K562 (cell line): Measurements from ENCODE around the gene TPD52L1. TPM values are rescaled to one million over a fixed set of nuclear protein-coding genes. Genes with fewer than 3 reads are reported as not detected.

ENCODE experiments used
- ARNT ChIP-seq, 2 experiments: fragments of 450-650 bp; IDR thresholded peaks; 2 replicates each; pipeline ENCODE4 v1.6.1; 2016; ENCODE audit warnings: mild to moderate bottlenecking in 1 of 2
- COPS2 ChIP-seq: fragments of 450-650 bp; conservative IDR thresholded peaks from 2 replicates; pipeline ENCODE4 v1.6.1; 2016; ENCODE audit warnings: mild to moderate bottlenecking, moderate library complexity
- EHMT2 ChIP-seq: fragments of 450-650 bp; IDR thresholded peaks from 2 replicates; pipeline ENCODE4 v1.6.1; 2018; ENCODE audit warnings: antibody characterized with exemption
- HIVEP1 ChIP-seq: fragments of 250-450 bp; sonication (Bioruptor Pico); IDR thresholded peaks from 2 replicates; pipeline ENCODE4 v1.4.0; 2020; ENCODE audit warnings: mild to moderate bottlenecking
- HMGXB4 ChIP-seq: sonication (generic); formaldehyde crosslinking; IDR thresholded peaks from 2 replicates; pipeline ENCODE4 v1.8.1; 2023; ENCODE audit warnings: mild to moderate bottlenecking, missing genetic modification reagents
- HNRNPLL ChIP-seq: fragments of 200-400 bp; formaldehyde crosslinking; IDR thresholded peaks from 2 replicates; pipeline ENCODE4 v1.6.1; 2017; ENCODE audit warnings: low read length, low read depth, mild to moderate bottlenecking; ENCODE audit not compliant: poor library complexity, severe bottlenecking
- KHSRP ChIP-seq: fragments of 450-650 bp; IDR thresholded peaks from 2 replicates; pipeline ENCODE4 v1.6.1; 2017
- MBD2 ChIP-seq: sonication (generic); IDR thresholded peaks from 2 replicates; pipeline ENCODE4 v1.6.1; 2016; ENCODE audit warnings: low read depth, borderline replicate concordance
- MCM2 ChIP-seq: fragments of 450-650 bp; IDR thresholded peaks from 2 replicates; pipeline ENCODE4 v1.6.1; 2017; ENCODE audit warnings: low read depth, mild to moderate bottlenecking
- MITF ChIP-seq: IDR thresholded peaks from 2 replicates; pipeline ENCODE4 v1.6.1; 2014; ENCODE audit warnings: antibody characterized with exemption
- POLR2G ChIP-seq: fragments of 200-400 bp; formaldehyde crosslinking; IDR thresholded peaks from 2 replicates; pipeline ENCODE4 v1.6.1; 2017; ENCODE audit warnings: low read depth, mild to moderate bottlenecking, antibody characterized with exemption, low read length, moderate library complexity
- PPARD ChIP-seq: fragments of 250-450 bp; sonication (Bioruptor Pico); IDR thresholded peaks from 2 replicates; pipeline ENCODE4 v1.8.0; 2022; ENCODE audit warnings: inconsistent platforms, mild to moderate bottlenecking, moderate library complexity
- PRDM10 ChIP-seq: fragments of 450-650 bp; IDR thresholded peaks from 2 replicates; pipeline ENCODE4 v1.6.1; 2018; ENCODE audit not compliant: partially characterized antibody
- RBM25 ChIP-seq: fragments of 200-400 bp; formaldehyde crosslinking; IDR thresholded peaks from 2 replicates; pipeline ENCODE4 v1.6.1; 2018; ENCODE audit warnings: low read length, low read depth, moderate library complexity; ENCODE audit not compliant: severe bottlenecking
- SIN3B ChIP-seq: fragments of 450-650 bp; IDR thresholded peaks from 2 replicates; pipeline ENCODE4 v1.6.1; 2017; ENCODE audit warnings: low read depth, mild to moderate bottlenecking, moderate library complexity
- ZBTB5 ChIP-seq: fragments of 450-650 bp; IDR thresholded peaks from 2 replicates; pipeline ENCODE4 v1.6.1; 2017; ENCODE audit warnings: antibody characterized with exemption
- ZNF12 ChIP-seq: sonication (generic); formaldehyde crosslinking; IDR thresholded peaks from 2 replicates; pipeline ENCODE4 v1.4.0; 2020; ENCODE audit warnings: mild to moderate bottlenecking, missing genetic modification reagents
- ZNF124 ChIP-seq: sonication (generic); formaldehyde crosslinking; IDR thresholded peaks from 2 replicates; pipeline ENCODE4 v1.8.1; 2022; ENCODE audit warnings: missing genetic modification reagents
- ZNF134 ChIP-seq: fragments of 250-450 bp; sonication (Bioruptor Pico); conservative IDR thresholded peaks from 2 replicates; pipeline ENCODE4 v1.4.0; 2020
- ZNF584 ChIP-seq: fragments of 200-800 bp; sonication (Bioruptor generic); IDR thresholded peaks from 2 replicates; pipeline ENCODE4 v1.6.1; 2016; ENCODE audit warnings: low read depth, mild to moderate bottlenecking, missing genetic modification characterization, missing compliant biosample characterization
- ZNF717 ChIP-seq: fragments of 250-450 bp; sonication (Bioruptor Pico); IDR thresholded peaks from 2 replicates; pipeline ENCODE4 v1.5.0; 2021
- polyA plus RNA-seq, 8 experiments: library from polyadenylated mRNA; depleted of rRNA in 4 of 8; stranded (reverse) in 5 of 8; unstranded in 3 of 8; fragments of >200 nt; fragmentation: Nextera tagmentation in 2 of 8; fragmentation: Illumina TruSeq in 1 of 8; extraction: Ambion mirVana in 2 of 8; extraction: Trizol in 1 of 8; gene quantifications; 2 replicates each; pipeline versions ENCODE4 v1.2.1 to v1.2.3, GENCODE V29; 2011 to 2014; ENCODE audit warnings: inconsistent platforms in 1 of 8, missing spikeins in 1 of 8
- total RNA-seq, 7 experiments: library from RNA; depleted of rRNA in 6 of 7; stranded (reverse); fragments of >200 nt in 6 of 7; fragmentation: Illumina TruSeq in 2 of 7; extraction: Trizol in 2 of 7; gene quantifications; 2 replicates each; pipeline versions ENCODE4 v1.2.1 to v1.2.3, GENCODE V29; 2011 to 2021; ENCODE audit warnings: low replicate concordance in 1 of 7

The TPD52L1 gene
- total and polyA plus RNA-seq, 9 of the 15 experiments (the other 6 are each of a cell fraction or from before 2014, with no cell fraction given), result 12.9 to 149 (median 75.7) TPM

GRCh38 chr6:125153391-125154117 is at the start of gene TPD52L1 (continued):
- TF ChIP-seq PRDM10 (peak; percentile 67), PPARD (CRISPR knock-in tag) (no peak), HMGXB4 (CRISPR knock-in tag) (peak; percentile 78; the same call in 1 of the 2 replicates), MITF (no peak), MCM2 (no peak), ZNF584 (CRISPR knock-in tag) (no peak), SIN3B (no peak), ZNF134 (no peak), COPS2 (no peak), HIVEP1 (CRISPR knock-in tag) (no peak), HNRNPLL (no peak), EHMT2 (no peak), KHSRP (no peak), ZNF717 (no peak), ZBTB5 (no peak), ZNF124 (CRISPR knock-in tag) (no peak), ZNF12 (peak; percentile 78; the same call in 1 of the 2 replicates), MBD2 (no peak), POLR2G (peak; percentile 87), ARNT (IDR thresholded peaks at IDR 0.05) (peak in 1 of 2 experiments; percentile 96; a peak in 2 of 4 replicates), RBM25 (no peak)
